ENCODE data around the gene VPS18. TPM values are rescaled to one million over a fixed set of nuclear protein-coding genes. Genes with fewer than 3 reads are reported as not detected.

VPS18 gene
- total RNA-seq, 1 experiment from 2014 or later, result 12.6 TPM

- no peaks in the 10 kb centered on the region for H3K9me2 ChIP-seq (replicated peaks; ENCODE audit: insufficient read depth, low read length)
- no peak overlapping the region for H3K4me3 ChIP-seq (ENCODE audit: low read length)
- H3K27me3 ChIP-seq (ENCODE audit: low read length), result no peaks in the 10 kb centered on the region
- H3K27ac ChIP-seq (ENCODE audit: low read length), result no peak overlapping the region
- no peak overlapping the region for H3K9ac ChIP-seq (ENCODE audit: low read length)
- no peaks in the 10 kb centered on the region for H3K79me2 ChIP-seq (ENCODE audit: low read length)
- DNase-seq, result no peak
- H3K36me3 ChIP-seq (ENCODE audit: insufficient read depth, low read length), result no peaks in the 10 kb centered on the region
- no peak overlapping the region for H3K4me2 ChIP-seq (ENCODE audit: low read depth, low read length, poor library complexity, severe bottlenecking)
- no peaks in the 10 kb centered on the region for H3K4me1 ChIP-seq (ENCODE audit: low read length)
- H3K9me3 ChIP-seq (ENCODE audit: low read length), result no peaks in the 10 kb centered on the region
- H2AFZ ChIP-seq (ENCODE audit: low read length), result no peak overlapping the region
- H4K20me1 ChIP-seq (ENCODE audit: insufficient read depth, low read depth, low read length), result no peaks in the 10 kb centered on the region
These were observed 20.9 kb downstream of the VPS18 start for GRCh38 chr15:40915116-40915661.

GRCh38 chr15:40915679-40916078 lies 21.4 kb downstream of the VPS18 start:
- Histone ChIP-seq H3K27ac (ENCODE audit: low read length) (no peak overlapping the region), H3K9me3 (ENCODE audit: low read length) (no peaks in the 10 kb centered on the region), H3K9me2 (replicated peaks; ENCODE audit: insufficient read depth, low read length) (no peaks in the 10 kb centered on the region), H3K4me2 (ENCODE audit: low read depth, low read length, poor library complexity, severe bottlenecking) (no peak overlapping the region), H3K36me3 (ENCODE audit: insufficient read depth, low read length) (no peaks in the 10 kb centered on the region), H3K79me2 (ENCODE audit: low read length) (no peaks in the 10 kb centered on the region), H3K4me3 (ENCODE audit: low read length) (no peak overlapping the region), H3K9ac (ENCODE audit: low read length) (no peak overlapping the region), H3K4me1 (ENCODE audit: low read length) (no peaks in the 10 kb centered on the region), H2AFZ (ENCODE audit: low read length) (no peak overlapping the region), H4K20me1 (ENCODE audit: insufficient read depth, low read depth, low read length) (no peaks in the 10 kb centered on the region), H3K27me3 (ENCODE audit: low read length) (no peaks in the 10 kb centered on the region)
- DNase-seq, result no peak

- H3K27me3 ChIP-seq (ENCODE audit: low read length), result no peaks in the 10 kb centered on the region
- H3K9me2 ChIP-seq (replicated peaks; ENCODE audit: insufficient read depth, low read length), result no peaks in the 10 kb centered on the region
- H3K36me3 ChIP-seq (ENCODE audit: insufficient read depth, low read length), result no peaks in the 10 kb centered on the region
- no peak overlapping the region for H3K4me2 ChIP-seq (ENCODE audit: low read depth, low read length, poor library complexity, severe bottlenecking)
- H2AFZ ChIP-seq (ENCODE audit: low read length), result no peak overlapping the region
- no peaks in the 10 kb centered on the region for H3K79me2 ChIP-seq (ENCODE audit: low read length)
- no peak for DNase-seq
- no peaks in the 10 kb centered on the region for H4K20me1 ChIP-seq (ENCODE audit: insufficient read depth, low read depth, low read length)
- no peak overlapping the region for H3K9ac ChIP-seq (ENCODE audit: low read length)
- no peaks in the 10 kb centered on the region for H3K9me3 ChIP-seq (ENCODE audit: low read length)
- no peak overlapping the region for H3K4me3 ChIP-seq (ENCODE audit: low read length)
- no peaks in the 10 kb centered on the region for H3K4me1 ChIP-seq (ENCODE audit: low read length)
- H3K27ac ChIP-seq (ENCODE audit: low read length), result no peak overlapping the region
These were observed 23.3 kb downstream of the VPS18 start for GRCh38 chr15:40917585-40917984.

GRCh38 chr15:40918146-40918798 lies 24.0 kb downstream of the VPS18 start:
- H4K20me1 ChIP-seq (ENCODE audit: insufficient read depth, low read depth, low read length), result no peaks in the 10 kb centered on the region
- no peak overlapping the region for H2AFZ ChIP-seq (ENCODE audit: low read length)
- H3K9me2 ChIP-seq (replicated peaks; ENCODE audit: insufficient read depth, low read length), result no peaks in the 10 kb centered on the region
- H3K4me3 ChIP-seq (ENCODE audit: low read length), result no peak overlapping the region
- no peaks in the 10 kb centered on the region for H3K36me3 ChIP-seq (ENCODE audit: insufficient read depth, low read length)
- no peaks in the 10 kb centered on the region for H3K9me3 ChIP-seq (ENCODE audit: low read length)
- H3K79me2 ChIP-seq (ENCODE audit: low read length), result no peaks in the 10 kb centered on the region
- no peaks in the 10 kb centered on the region for H3K27me3 ChIP-seq (ENCODE audit: low read length)
- no peak for DNase-seq
- no peak overlapping the region for H3K4me2 ChIP-seq (ENCODE audit: low read depth, low read length, poor library complexity, severe bottlenecking)
- no peak overlapping the region for H3K27ac ChIP-seq (ENCODE audit: low read length)
- H3K4me1 ChIP-seq (ENCODE audit: low read length), result no peaks in the 10 kb centered on the region
- no peak overlapping the region for H3K9ac ChIP-seq (ENCODE audit: low read length)

GRCh38 chr15:40918799-40919392 lies 24.6 kb downstream of the VPS18 start:
- Histone ChIP-seq H3K27me3 (ENCODE audit: low read length) (no peaks in the 10 kb centered on the region), H3K27ac (ENCODE audit: low read length) (no peak overlapping the region), H3K36me3 (ENCODE audit: insufficient read depth, low read length) (no peaks in the 10 kb centered on the region), H2AFZ (ENCODE audit: low read length) (no peak overlapping the region), H3K79me2 (ENCODE audit: low read length) (no peaks in the 10 kb centered on the region), H3K4me1 (ENCODE audit: low read length) (no peaks in the 10 kb centered on the region), H3K4me2 (ENCODE audit: low read depth, low read length, poor library complexity, severe bottlenecking) (no peak overlapping the region), H3K9me2 (replicated peaks; ENCODE audit: insufficient read depth, low read length) (no peaks in the 10 kb centered on the region), H3K9me3 (ENCODE audit: low read length) (no peaks in the 10 kb centered on the region), H4K20me1 (ENCODE audit: insufficient read depth, low read depth, low read length) (no peaks in the 10 kb centered on the region), H3K9ac (ENCODE audit: low read length) (no peak overlapping the region), H3K4me3 (ENCODE audit: low read length) (no peak overlapping the region)
- no peak for DNase-seq

- H3K9me2 ChIP-seq (replicated peaks; ENCODE audit: insufficient read depth, low read length), result no peaks in the 10 kb centered on the region
- no peak overlapping the region for H3K27ac ChIP-seq (ENCODE audit: low read length)
- no peak overlapping the region for H2AFZ ChIP-seq (ENCODE audit: low read length)
- H3K4me3 ChIP-seq (ENCODE audit: low read length), result no peak overlapping the region
- H4K20me1 ChIP-seq (ENCODE audit: insufficient read depth, low read depth, low read length), result no peaks in the 10 kb centered on the region
- H3K79me2 ChIP-seq (ENCODE audit: low read length), result no peaks in the 10 kb centered on the region
- DNase-seq, result no peak
- no peak overlapping the region for H3K9ac ChIP-seq (ENCODE audit: low read length)
- no peaks in the 10 kb centered on the region for H3K36me3 ChIP-seq (ENCODE audit: insufficient read depth, low read length)
- no peaks in the 10 kb centered on the region for H3K9me3 ChIP-seq (ENCODE audit: low read length)
- H3K4me1 ChIP-seq (ENCODE audit: low read length), result no peaks in the 10 kb centered on the region
- H3K4me2 ChIP-seq (ENCODE audit: low read depth, low read length, poor library complexity, severe bottlenecking), result no peak overlapping the region
- H3K27me3 ChIP-seq (ENCODE audit: low read length), result no peaks in the 10 kb centered on the region
These were observed 27.8 kb downstream of the VPS18 start for GRCh38 chr15:40921949-40922607.

GRCh38 chr15:40922608-40923005 lies 28.4 kb downstream of the VPS18 start:
- no peak overlapping the region for H3K4me2 ChIP-seq (ENCODE audit: low read depth, low read length, poor library complexity, severe bottlenecking)
- no peak overlapping the region for H3K4me3 ChIP-seq (ENCODE audit: low read length)
- H3K9ac ChIP-seq (ENCODE audit: low read length), result no peak overlapping the region
- H3K9me3 ChIP-seq (ENCODE audit: low read length), result no peaks in the 10 kb centered on the region
- no peaks in the 10 kb centered on the region for H4K20me1 ChIP-seq (ENCODE audit: insufficient read depth, low read depth, low read length)
- H3K36me3 ChIP-seq (ENCODE audit: insufficient read depth, low read length), result no peaks in the 10 kb centered on the region
- H3K27me3 ChIP-seq (ENCODE audit: low read length), result no peaks in the 10 kb centered on the region
- H3K9me2 ChIP-seq (replicated peaks; ENCODE audit: insufficient read depth, low read length), result no peaks in the 10 kb centered on the region
- no peak overlapping the region for H3K27ac ChIP-seq (ENCODE audit: low read length)
- H3K79me2 ChIP-seq (ENCODE audit: low read length), result no peaks in the 10 kb centered on the region
- no peak for DNase-seq
- H3K4me1 ChIP-seq (ENCODE audit: low read length), result peaks cover 4% of the 10 kb centered on the region
- no peak overlapping the region for H2AFZ ChIP-seq (ENCODE audit: low read length)

GRCh38 chr15:40923551-40923950 lies 29.3 kb downstream of the VPS18 start:
- Histone ChIP-seq H3K27me3 (ENCODE audit: low read length) (no peaks in the 10 kb centered on the region), H3K4me1 (ENCODE audit: low read length) (peaks cover 13% of the 10 kb centered on the region), H3K79me2 (ENCODE audit: low read length) (no peaks in the 10 kb centered on the region), H3K27ac (ENCODE audit: low read length) (no peak overlapping the region), H3K4me3 (ENCODE audit: low read length) (no peak overlapping the region), H2AFZ (ENCODE audit: low read length) (no peak overlapping the region), H3K9me2 (replicated peaks; ENCODE audit: insufficient read depth, low read length) (no peaks in the 10 kb centered on the region), H3K9me3 (ENCODE audit: low read length) (no peaks in the 10 kb centered on the region), H3K36me3 (ENCODE audit: insufficient read depth, low read length) (no peaks in the 10 kb centered on the region), H3K9ac (ENCODE audit: low read length) (no peak overlapping the region), H4K20me1 (ENCODE audit: insufficient read depth, low read depth, low read length) (no peaks in the 10 kb centered on the region), H3K4me2 (ENCODE audit: low read depth, low read length, poor library complexity, severe bottlenecking) (no peak overlapping the region)
- no peak for DNase-seq
